A673 (cell line): ENCODE measurements around the gene ZDHHC6.

ENCODE experiments used
- CTCF ChIP-seq: fragments of 300-800, 200-600 bp; sonication (generic); conservative IDR thresholded peaks from 2 replicates; pipeline ENCODE4 v1.5.1; 2017; ENCODE audit warnings: low read depth, mild to moderate bottlenecking, antibody characterized with exemption, low read length, moderate library complexity, mixed read lengths
- EZH2 ChIP-seq: fragments of 200-600 bp; sonication (generic); IDR thresholded peaks from 2 replicates; pipeline ENCODE4 v1.6.1; 2017; ENCODE audit warnings: borderline replicate concordance, low read depth, mild to moderate bottlenecking, mixed read lengths, antibody characterized with exemption, low read length; ENCODE audit not compliant: poor library complexity, severe bottlenecking

GRCh38 chr10:112465299-112465883 is 18.7 kb upstream of the ZDHHC6 start:
- no peak for TF ChIP-seq EZH2
- no peak for TF ChIP-seq CTCF
